Activated T-helper 1 cell treated with Interleukin-2 at 50 U/mL for 16 hours (primary cell): ENCODE measurements around the gene RNF4.
"Not testable (repeated sequence)": the region's sequence is repeated elsewhere in the genome, so short reads cannot be mapped to it uniquely, and the experiment has no call there.

Source experiments
- DNase-seq: peaks from one replicate; pipeline ENCODE4 v3.0.0-alpha.2; 2020; ENCODE audit warnings: low read depth

Gene RNF4

DNA sequence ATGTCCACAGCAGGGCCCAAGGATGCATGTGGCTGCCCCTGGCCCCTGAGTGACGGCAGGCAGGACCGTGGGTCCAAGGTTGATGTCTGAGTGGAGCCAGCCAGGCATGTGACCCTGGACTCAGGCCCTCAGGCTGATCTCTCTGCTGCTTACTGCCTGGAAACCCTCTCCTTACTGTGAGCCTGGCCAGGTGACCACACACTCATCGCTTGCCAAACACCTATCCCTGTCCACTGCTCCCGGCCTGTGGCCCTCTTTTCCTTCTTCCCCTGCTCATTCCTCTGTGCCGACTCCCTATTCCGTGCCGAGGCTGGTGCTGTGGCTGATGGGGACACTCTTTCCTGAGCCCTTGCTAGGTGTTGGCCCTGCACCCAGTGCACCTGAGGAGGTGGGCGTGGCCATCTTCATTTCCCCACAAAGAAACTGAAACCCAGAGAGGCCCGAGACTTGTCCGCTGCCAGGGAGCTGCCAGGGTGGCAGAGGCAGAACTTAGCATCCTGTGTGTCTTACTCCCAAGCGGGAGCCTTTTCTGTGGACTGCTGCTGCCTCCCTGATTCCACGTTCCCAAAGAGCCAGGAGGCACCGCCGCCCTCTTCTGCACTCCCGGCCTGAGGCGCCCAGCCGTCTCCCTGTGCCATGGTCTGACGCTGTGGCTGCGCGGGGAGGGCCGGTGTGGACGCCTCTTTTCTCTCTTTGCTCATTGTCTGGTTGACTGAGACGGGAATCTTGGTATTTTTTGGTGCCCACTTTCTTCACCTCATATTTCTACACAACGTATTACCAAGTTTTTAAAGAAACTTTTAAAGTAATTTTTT is 11.2 kb upstream of the RNF4 start:
- DNase-seq: no peak

DNA sequence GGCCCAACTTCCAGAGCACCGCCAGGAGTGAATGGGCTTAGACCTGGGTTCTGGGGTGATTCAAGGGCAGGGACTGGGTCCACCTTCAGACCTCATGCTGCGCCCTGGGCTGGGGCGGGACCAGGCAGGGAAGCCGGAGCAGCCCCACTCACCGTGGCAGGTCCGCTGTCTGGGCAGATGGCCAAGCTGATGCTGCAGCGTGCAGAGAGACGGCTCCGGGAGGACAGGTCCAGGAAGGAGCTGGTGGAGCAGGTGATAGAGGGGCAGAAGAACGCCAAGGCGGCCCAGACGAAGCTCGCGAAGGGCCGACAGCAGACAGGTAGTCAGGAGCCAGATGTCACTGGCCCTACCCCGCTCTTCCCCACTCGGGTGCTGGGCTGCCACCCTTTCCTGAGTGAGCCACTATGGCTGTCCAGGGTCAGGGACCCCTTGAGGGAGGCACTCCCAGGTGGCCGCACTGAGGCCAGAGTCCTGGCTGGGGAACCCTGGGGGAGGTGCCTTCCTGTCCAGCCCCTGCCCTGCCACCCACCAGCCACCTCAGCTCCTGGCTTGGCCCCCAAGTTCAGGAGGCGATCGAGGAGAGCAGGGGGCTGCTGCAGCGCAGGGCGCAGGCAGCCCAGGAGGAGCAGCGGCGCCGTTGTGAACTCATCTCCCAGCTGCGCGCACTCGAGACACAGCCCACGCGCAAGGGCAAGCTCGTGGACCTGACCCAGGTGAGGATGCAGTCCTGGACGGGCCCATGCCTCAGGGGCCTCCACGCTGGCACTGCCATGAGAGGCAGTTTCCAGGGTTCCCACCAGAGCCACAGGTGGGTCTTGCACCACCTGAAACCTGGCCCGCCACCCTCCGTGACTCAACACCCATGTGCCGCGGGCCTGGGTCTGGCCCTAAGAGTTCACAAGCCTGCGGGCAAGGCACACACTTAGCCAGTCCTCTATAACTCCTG is 10.1 kb upstream of the RNF4 start:
- no peak for DNase-seq

GRCh38 chr4:2459589-2460349 is 9.1 kb upstream of the RNF4 start:
- DNase-seq: no peak

GRCh38 chr4:2461246-2461960 is 7.5 kb upstream of the RNF4 start:
- no peak for DNase-seq

GRCh38 chr4:2462218-2462991 is 6.5 kb upstream of the RNF4 start:
- peak; percentile 63 for DNase-seq

GRCh38 chr4:2462992-2463762 is 5.7 kb upstream of the RNF4 start:
- no peak for DNase-seq

- DNase-seq: no peak
Observed at GRCh38 chr4:2465032-2465431, 3.9 kb upstream of the RNF4 start.

GRCh38 chr4:2465544-2465943 is 3.4 kb upstream of the RNF4 start:
- DNase-seq: not testable (repeated sequence)

DNA sequence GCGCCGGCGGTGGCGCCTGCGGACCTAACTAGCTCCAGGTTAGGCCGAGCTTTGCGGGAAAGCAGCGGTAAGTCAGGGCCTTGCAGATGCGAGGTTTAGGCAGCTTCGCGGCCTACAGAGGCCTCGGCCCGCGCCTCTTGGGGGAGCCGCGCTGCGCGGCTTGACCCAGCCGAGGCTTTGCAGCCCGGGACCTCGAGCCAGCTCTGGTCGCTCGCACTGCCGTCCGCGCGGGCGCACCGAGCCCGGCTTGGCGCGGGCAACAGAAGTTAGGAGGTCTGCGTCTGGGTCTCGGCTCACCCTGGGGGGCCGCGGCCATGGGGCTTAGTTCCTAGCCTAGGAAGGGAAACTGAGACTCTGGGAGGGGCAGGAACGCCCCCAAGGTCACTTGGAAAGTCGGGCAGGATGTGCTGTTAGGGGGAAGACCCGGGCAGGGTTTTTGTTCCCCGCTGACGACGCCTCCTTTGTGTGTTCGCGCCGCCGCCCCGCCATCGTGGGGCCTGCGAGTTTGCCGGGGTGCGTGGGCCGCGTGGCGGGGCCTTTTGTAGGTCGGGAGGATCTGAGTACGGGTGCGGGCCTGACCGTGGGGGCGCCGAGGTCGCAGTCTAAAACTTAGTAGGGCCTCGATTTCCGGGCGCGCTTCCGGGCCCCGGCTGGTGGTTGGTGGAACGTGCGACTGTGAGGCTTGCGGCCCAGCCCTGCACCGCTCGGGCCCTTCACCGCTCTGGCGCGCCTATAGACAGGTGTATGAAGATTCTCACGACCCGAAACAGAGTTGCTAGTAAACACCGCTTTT is 482 bp downstream of the RNF4 start:
- DNase-seq: peak; percentile 67

GRCh38 chr4:2470791-2471190 is 1.9 kb downstream of the RNF4 start:
- no peak for DNase-seq

DNA sequence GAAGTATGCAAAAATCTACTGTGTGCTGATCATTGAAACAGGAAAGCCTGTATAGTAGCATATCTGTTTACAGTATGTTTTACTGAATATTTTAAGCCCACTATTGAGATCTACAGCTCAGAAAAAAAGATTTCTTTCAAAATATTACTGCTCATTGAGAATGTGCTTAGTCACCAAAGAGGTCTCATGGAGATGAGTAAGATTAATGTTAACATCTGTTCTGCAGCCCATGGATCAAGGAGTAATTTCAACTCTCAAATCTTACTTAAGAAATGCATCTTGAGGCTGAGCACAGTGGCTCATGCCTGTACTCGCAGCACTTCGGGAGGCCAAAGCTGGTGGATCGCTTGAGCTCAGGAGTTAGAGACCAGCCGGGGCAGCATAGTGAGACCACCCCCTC is 3.3 kb downstream of the RNF4 start:
- DNase-seq: no peak

DNA sequence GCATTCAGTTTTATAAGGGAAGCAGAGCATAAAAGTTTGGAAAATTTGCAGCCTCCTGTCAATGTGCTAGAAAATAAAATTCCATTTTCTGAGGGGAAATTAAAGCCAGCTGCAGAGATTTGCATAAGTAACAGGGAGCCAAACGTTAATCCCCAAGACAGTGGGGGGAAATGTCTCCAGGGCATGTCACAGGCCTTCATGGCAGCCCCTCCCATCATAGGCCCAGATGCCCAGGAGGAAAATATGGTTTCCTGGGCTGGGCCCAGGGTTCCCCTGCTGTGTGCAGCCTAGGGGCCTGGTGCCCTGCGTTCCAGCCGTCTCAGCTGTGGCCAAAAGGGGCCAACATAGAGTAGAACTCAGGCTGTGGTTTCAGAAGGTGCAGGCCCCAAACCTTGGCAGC is 9.3 kb downstream of the RNF4 start:
- DNase-seq: no peak

DNA sequence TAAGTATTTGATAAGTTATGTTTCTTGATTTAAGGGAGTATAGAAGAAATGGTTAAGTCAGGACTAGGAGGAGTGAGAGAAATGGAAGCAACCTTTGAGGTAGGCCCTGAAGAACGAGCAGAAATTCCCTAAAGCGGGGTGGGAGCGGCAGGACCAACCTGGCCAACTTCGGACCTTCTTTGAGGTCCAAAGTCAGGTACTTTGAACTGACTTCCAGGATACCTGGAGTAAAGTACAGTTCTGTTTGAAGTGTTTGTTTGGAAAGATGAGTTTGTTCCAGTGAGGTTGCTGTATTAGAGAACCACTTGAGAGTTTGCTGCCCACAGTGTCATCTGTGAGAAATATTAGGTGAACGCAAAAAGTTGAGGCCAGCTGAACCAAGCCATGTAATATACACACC is 11.7 kb downstream of the RNF4 start:
- no peak for DNase-seq

- no peak for DNase-seq
Observed at GRCh38 chr4:2482192-2482591, 13.3 kb downstream of the RNF4 start.

DNA sequence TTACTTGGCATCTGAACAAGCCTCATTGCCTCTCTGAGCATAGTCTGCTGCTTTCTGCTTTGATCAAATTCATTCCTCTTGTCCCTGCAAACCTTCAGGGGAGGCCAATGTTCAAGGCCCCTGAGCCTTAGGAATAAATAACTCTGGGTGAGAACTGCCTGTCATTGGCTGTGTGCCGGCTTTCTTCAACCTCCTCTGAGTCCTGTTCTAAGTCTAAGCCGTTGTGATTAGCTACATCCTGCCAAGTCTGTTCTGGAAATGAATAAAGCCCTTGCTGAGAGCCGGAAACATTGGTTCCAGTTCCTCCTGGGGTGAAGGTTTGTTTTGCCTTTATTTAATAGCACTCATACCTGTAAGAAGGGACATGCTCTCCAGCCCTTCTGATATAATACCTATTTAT is 13.8 kb downstream of the RNF4 start:
- no peak for DNase-seq

GRCh38 chr4:2483237-2483636 is 14.3 kb downstream of the RNF4 start:
- no peak for DNase-seq

GRCh38 chr4:2484185-2484584 is 15.3 kb downstream of the RNF4 start:
- DNase-seq: no peak

- DNase-seq: peak; percentile 46
Observed at GRCh38 chr4:2484993-2485392, 16.1 kb downstream of the RNF4 start.

DNA sequence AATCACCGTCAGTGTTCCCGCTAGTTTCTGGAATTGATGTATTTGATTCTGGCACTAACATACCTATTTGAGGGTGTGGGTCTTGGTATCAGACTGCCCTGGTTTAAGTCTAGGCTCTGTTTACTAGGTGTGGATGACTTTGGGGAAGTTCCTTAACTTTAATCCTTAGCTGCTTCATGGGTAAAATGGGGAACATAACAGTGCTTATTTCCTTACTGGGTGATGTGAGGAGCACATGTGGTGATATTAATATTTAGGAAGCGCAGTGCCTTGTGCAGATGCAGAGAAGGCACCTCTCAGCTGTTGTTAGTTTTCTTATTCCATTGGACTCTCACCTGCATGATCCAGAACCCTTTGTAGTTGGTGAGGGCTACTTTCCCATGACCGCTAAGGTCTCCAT is 17.1 kb downstream of the RNF4 start:
- DNase-seq: no peak
